Activated naive CD8-positive, alpha-beta T cell treated with anti-CD3 and anti-CD28 coated beads, Interleukin-2, amount 50 U/mL, for 24 hours (primary cell): ENCODE measurements around the gene ZNF79.

Source experiments
- ATAC-seq: fragments of 150-1000 bp; cut with Tn5 transposase; one replicate; pipeline ENCODE4 v1.10.0; 2021
- DNase-seq: peaks from one replicate; pipeline ENCODE4 v3.0.0; 2021
- H3K27ac Mint-ChIP-seq: one replicate; pipeline ENCODE4 v1.8.0; 2021; ENCODE audit warnings: mild to moderate bottlenecking, mixed read lengths
- H3K27me3 Mint-ChIP-seq: one replicate; pipeline ENCODE4 v1.8.0; 2021; ENCODE audit warnings: mixed read lengths
- H3K36me3 Mint-ChIP-seq: one replicate; pipeline ENCODE4 v1.8.0; 2021; ENCODE audit warnings: low read depth, mixed read lengths
- H3K4me1 Mint-ChIP-seq: one replicate; pipeline ENCODE4 v1.8.0; 2021; ENCODE audit warnings: mixed read lengths
- H3K4me3 Mint-ChIP-seq: one replicate; pipeline ENCODE4 v1.8.0; 2021; ENCODE audit warnings: mild to moderate bottlenecking, moderate library complexity, mixed read lengths
- H3K9me3 Mint-ChIP-seq: one replicate; pipeline ENCODE4 v1.8.0; 2021; ENCODE audit warnings: mixed read lengths

ZNF79 gene

DNA sequence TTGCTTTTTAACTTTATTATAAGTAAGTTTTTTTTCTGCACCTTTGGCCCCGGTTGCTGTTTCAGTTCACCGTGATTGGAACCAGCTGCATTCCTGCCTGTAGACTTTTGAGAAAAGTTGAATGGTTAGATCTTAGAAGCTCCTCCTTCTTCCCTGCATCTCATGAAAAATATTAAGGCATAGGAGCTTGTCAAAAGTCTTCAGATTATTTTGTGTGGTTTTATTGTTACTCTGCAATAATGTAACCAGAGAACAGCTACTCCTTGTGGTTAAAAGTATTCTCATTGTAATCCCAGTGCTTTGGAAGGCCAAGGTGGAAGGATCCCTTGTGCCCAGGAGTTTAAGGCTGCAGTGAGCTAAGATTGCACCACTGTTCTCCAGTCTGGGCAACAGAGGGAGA, 30.5 kb upstream of the ZNF79 start:
- ATAC-seq (no peak), DNase-seq (no peak)
- H3K36me3 Mint-ChIP-seq, result no peaks in the 10 kb centered on the region
- peaks cover 32% of the 10 kb centered on the region for H3K4me1 Mint-ChIP-seq
- H3K27ac Mint-ChIP-seq, result no peak overlapping the region
- H3K4me3 Mint-ChIP-seq, result no peak overlapping the region
- H3K9me3 Mint-ChIP-seq, result no peaks in the 10 kb centered on the region
- peaks cover 81% of the 10 kb centered on the region for H3K27me3 Mint-ChIP-seq

DNA sequence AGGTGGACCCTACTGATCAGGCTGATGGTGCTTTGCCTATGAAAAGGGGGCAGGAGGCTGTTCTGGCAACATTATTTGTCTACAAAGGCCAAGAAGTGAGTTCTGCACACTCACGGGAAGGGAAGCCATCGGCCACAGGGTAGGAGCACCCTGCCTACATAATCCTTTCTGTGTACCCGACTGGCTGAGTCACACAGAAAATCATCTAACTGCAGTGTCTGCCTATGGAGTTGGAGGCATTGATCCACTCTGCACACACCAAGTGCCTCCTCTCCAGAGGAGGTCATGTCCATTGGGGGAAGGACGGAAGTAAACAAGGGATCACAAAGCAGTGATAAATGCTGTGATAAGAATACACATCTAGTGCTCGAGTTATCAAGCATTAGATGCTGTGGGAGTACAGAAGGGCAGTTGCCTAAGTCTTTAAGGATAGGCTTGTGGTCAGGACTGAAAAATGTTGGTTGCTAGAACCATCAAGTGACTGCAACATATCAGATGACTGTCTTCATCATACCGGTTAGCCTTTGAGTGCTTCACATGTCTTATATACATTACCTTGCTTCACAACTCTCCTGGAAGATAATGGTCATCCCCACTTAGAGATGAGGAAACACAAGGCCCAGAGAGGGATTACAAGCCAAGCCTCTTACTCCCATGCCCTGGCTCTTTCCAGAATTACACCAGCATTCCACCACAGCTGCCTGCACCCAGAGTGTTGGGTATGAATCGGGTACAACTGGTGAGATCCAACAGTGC, 28.5 kb upstream of the ZNF79 start:
- Mint-ChIP-seq H3K4me3 (peak overlapping the region; percentile 54), H3K36me3 (no peaks in the 10 kb centered on the region), H3K27ac (no peak overlapping the region), H3K9me3 (no peaks in the 10 kb centered on the region), H3K4me1 (peaks cover 12% of the 10 kb centered on the region), H3K27me3 (peaks cover 75% of the 10 kb centered on the region)
- ATAC-seq (no peak), DNase-seq (no peak)

DNA sequence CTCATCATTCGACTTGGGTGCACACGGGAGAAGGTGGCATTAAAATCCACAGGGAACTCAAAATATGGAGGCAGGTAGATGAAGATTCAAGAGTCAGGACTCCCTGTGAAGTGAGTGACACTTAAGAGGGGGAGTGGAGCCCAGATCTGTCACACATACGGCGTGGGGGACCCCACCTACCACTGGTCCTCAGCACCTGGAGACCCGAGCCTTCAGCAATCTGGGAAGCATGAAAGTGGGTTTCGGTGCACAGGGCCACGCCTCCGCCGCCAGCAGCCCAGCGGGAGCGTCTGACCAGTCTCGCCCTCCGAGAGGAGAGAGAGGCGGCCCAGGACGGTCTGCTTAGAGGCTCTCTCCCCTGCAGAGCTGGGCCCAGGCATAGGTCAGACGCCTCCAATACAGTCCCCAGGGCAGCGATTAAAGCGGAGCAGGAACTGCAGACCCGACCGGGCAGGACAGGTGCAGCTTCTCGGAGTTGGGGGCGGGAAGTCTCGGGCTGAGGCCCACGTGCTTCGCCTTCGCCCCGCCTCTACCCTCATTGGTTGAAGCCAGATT, 27.9 kb upstream of the ZNF79 start:
- no peak overlapping the region for H3K27ac Mint-ChIP-seq
- no peaks in the 10 kb centered on the region for H3K9me3 Mint-ChIP-seq
- no peaks in the 10 kb centered on the region for H3K36me3 Mint-ChIP-seq
- H3K27me3 Mint-ChIP-seq, result peaks cover 75% of the 10 kb centered on the region
- no peak for DNase-seq
- peak overlapping the region; percentile 54 for H3K4me3 Mint-ChIP-seq
- peaks cover 9% of the 10 kb centered on the region for H3K4me1 Mint-ChIP-seq
- no peak for ATAC-seq

DNA sequence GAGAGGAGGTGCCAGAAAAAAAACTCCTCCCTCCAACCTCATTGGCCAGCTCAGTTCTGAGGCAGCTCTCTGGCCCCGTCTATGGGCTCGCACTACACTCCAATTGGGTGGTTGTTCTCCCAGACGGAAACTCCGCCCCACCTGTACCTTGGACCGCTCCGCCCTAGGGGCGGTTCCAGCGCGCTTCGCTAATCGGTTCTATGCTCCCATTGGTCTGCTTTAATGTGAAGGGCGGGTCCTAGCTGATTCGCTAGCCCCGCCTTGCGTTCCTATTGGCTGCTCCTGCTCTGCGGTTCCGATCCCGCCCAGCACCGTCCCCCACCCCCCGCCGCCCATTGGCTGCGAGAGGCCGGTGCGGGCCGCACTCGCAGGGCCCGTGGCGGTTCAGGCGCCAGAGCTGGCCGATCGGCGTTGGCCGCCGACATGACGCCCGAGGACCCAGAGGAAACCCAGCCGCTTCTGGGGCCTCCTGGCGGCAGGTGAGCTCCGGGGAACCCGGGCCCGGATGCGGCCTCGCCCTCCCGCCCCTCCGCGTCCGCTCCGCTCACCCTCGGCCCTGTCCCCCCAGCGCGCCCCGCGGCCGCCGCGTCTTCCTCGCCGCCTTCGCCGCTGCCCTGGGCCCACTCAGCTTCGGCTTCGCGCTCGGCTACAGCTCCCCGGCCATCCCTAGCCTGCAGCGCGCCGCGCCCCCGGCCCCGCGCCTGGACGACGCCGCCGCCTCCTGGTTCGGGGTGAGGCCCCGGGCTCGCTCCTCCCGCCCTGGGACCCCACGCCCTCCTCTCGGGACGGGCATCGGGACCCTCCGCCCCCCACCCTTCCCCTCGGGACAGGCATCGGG, 27.2 kb upstream of the ZNF79 start, which contains the start of gene SLC2A8:
SLC2A8 (plus strand) TSS at position 362 of the 838 bp plus-strand sequence; CDS start at position 424, 62 bp downstream.
- peaks cover 9% of the 10 kb centered on the region for H3K4me1 Mint-ChIP-seq
- no peaks in the 10 kb centered on the region for H3K9me3 Mint-ChIP-seq
- peak; percentile 86 for DNase-seq
- H3K4me3 Mint-ChIP-seq, result peak within 1 kb of the TSS; percentile 70
- peak; percentile 93 for ATAC-seq
- H3K27ac Mint-ChIP-seq, result no peak within 1 kb of the TSS
- no peaks in the 10 kb centered on the region for H3K36me3 Mint-ChIP-seq
- H3K27me3 Mint-ChIP-seq, result peaks cover 75% of the 10 kb centered on the region

DNA sequence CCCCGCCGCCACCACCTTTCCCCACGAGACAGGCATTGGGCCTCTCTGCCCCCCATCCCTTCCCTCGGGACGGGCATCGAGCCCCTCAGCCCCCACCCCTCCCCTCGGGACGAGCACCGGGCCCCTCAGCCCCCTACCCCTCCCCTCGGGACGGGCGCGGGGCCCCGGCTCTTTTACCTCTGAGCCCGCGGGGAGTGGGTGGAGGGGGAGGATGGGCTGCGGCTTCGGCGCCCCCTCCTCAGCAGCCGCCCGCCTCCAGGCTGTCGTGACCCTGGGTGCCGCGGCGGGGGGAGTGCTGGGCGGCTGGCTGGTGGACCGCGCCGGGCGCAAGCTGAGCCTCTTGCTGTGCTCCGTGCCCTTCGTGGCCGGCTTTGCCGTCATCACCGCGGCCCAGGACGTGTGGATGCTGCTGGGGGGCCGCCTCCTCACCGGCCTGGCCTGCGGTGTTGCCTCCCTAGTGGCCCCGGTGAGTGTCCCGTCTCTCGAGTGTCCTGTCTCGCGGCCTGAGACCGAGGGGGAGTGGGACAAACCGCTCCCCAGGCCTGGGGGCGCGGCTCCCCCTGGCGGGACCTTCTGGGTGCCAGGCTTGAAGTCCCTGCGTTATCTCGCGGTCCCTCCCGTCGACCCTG, 26.4 kb upstream of the ZNF79 start:
- DNase-seq (peak; percentile 46), ATAC-seq (no peak)
- Mint-ChIP-seq H3K4me3 (peak overlapping the region; percentile 70), H3K4me1 (peaks cover 9% of the 10 kb centered on the region), H3K36me3 (no peaks in the 10 kb centered on the region), H3K9me3 (no peaks in the 10 kb centered on the region), H3K27ac (no peak overlapping the region), H3K27me3 (peaks cover 68% of the 10 kb centered on the region)

DNA sequence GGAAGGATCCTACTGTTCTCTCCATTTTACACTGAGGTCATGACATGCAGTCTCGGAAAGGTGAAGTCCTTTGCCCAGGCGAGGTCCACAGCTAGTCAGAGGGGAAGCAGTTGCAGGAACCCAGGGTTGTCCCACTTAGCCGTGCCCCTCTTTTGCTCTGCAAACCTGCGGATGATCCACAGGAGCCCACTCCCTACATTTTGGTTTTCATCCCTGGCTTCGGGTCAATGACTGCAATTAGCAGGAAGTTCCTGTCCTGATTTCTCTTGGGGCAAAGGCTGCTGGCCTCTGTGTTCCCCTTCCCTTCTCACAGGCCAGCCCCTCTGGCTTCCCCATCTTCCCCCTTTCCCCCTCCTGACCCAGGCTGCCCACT, 25.9 kb upstream of the ZNF79 start:
- Mint-ChIP-seq H3K4me1 (peaks cover 9% of the 10 kb centered on the region), H3K27me3 (peaks cover 63% of the 10 kb centered on the region), H3K36me3 (no peaks in the 10 kb centered on the region), H3K27ac (no peak overlapping the region), H3K4me3 (peak overlapping the region; percentile 70), H3K9me3 (no peaks in the 10 kb centered on the region)
- no peak for DNase-seq
- no peak for ATAC-seq

DNA sequence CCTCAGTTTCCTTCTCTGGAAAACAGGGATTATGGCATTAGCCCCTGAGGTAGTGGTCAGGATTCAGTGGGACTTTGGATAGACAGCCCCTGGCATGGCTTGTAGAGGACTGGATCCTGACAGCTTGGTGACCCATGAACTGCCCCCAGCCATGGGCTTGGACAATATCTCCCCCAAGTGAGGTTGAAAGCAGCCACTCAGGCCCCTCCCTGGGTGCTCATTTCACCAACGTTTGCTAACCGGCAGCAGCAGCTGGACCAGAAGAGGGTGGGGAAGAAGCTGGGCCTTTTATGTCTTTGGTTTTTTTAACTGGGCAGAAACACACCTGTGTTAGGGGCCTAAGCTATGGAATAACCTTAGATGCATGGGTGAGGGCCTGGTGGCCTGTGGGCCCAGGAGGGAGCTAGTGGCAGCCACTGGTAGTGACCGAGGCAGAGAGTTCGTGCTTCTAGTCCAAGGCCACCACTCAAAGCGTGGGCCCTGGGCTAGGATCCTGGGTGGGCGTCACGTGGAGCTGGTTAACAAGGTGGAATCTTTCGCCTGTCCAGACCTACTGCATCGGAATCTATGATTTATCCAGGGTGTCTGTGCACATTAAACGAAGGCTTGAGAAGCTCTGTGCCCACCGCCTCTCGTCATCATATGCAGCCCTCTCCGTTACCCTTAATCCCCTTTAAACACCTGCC, 25.3 kb upstream of the ZNF79 start:
- H3K36me3 Mint-ChIP-seq, result no peaks in the 10 kb centered on the region
- peaks cover 58% of the 10 kb centered on the region for H3K27me3 Mint-ChIP-seq
- no peak overlapping the region for H3K27ac Mint-ChIP-seq
- peak overlapping the region; percentile 70 for H3K4me3 Mint-ChIP-seq
- ATAC-seq, result no peak
- peaks cover 9% of the 10 kb centered on the region for H3K4me1 Mint-ChIP-seq
- H3K9me3 Mint-ChIP-seq, result no peaks in the 10 kb centered on the region
- DNase-seq, result no peak

DNA sequence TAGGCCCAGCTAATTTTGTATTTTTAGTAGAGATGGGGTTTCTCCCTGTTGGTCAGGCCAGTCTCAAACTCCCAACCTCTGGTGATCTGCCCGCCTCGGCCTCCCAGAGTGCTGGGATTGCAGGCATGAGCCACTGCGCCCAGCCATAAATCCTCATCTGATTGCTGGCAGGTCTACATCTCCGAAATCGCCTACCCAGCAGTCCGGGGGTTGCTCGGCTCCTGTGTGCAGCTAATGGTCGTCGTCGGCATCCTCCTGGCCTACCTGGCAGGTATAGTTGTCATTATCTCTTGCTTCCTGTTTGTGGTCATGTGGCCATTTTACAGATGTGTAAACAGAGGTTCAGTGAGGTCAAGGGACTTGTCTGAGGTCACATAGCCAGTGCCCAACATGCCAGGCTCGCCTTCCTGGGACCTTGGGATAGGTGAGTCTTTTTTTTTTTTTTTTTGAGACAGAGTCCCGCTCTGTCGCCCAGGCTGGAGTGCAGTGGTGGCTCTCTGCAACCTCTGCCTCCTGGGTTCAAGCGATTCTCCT, 24.4 kb upstream of the ZNF79 start:
- Mint-ChIP-seq H3K27me3 (peaks cover 48% of the 10 kb centered on the region), H3K4me1 (peaks cover 9% of the 10 kb centered on the region), H3K27ac (no peak overlapping the region), H3K4me3 (no peak overlapping the region), H3K9me3 (no peaks in the 10 kb centered on the region), H3K36me3 (no peaks in the 10 kb centered on the region)
- DNase-seq (no peak), ATAC-seq (no peak)

DNA sequence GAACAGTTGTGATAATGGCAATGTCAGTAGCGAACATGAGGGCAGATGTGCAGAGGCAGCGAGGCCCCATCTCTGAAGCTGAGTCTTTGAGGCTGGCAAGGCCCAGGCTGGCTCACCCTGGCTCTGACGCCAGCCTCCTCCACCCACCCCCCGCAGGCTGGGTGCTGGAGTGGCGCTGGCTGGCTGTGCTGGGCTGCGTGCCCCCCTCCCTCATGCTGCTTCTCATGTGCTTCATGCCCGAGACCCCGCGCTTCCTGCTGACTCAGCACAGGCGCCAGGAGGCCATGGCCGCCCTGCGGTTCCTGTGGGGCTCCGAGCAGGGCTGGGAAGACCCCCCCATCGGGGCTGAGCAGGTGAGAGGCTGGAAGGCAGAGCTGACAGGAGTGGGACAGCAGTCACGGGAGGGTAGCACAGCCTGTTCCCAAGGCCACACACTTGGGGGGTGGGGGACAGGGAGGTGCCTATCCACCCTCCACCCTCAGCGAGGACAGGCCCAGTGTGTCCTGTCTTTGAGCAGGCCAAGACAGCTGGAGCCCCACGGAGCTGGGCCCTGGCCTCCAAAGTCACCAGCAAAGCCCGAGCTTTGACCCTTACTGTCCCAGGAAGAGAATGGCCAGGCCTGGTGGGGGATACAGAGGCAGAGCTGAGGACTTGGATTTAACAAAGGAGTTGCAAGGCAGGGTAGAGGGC, 21.6 kb upstream of the ZNF79 start:
- H3K36me3 Mint-ChIP-seq, result no peaks in the 10 kb centered on the region

DNA sequence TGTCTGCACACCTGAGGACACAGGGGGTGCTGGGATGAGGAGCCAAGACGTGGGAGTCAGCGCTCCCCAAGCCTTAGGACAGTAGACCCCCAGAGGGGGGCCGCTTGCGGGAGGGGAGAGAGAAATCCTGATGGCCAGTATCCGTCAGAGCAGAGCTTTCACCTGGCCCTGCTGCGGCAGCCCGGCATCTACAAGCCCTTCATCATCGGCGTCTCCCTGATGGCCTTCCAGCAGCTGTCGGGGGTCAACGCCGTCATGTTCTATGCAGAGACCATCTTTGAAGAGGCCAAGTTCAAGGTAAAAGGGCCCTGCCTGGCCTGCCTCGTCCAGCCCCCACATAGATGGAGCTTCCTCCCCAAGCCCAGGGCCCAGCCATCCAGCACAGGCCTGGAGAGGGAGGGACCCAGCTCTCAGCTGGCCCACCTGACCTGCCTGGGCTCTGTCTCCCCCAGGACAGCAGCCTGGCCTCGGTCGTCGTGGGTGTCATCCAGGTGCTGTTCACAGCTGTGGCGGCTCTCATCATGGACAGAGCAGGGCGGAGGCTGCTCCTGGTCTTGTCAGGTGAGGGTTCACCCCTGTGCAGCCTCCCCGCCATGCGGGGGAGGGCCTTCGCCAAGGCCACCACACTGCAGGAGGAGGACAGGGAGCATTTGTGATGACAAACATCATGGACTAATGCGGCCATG, 20.5 kb upstream of the ZNF79 start:
- no peak overlapping the region for H3K4me3 Mint-ChIP-seq
- H3K9me3 Mint-ChIP-seq, result no peaks in the 10 kb centered on the region
- H3K4me1 Mint-ChIP-seq, result no peaks in the 10 kb centered on the region
- peaks cover 33% of the 10 kb centered on the region for H3K27me3 Mint-ChIP-seq
- DNase-seq, result no peak
- H3K36me3 Mint-ChIP-seq, result no peaks in the 10 kb centered on the region
- no peak overlapping the region for H3K27ac Mint-ChIP-seq
- ATAC-seq, result no peak

More for the DNA sequence above, 21.6 kb upstream of the ZNF79 start:
- Mint-ChIP-seq H3K9me3 (no peaks in the 10 kb centered on the region), H3K27ac (no peak overlapping the region), H3K4me3 (no peak overlapping the region), H3K27me3 (peaks cover 38% of the 10 kb centered on the region), H3K4me1 (peaks cover 5% of the 10 kb centered on the region)
- no peak for ATAC-seq
- no peak for DNase-seq

DNA sequence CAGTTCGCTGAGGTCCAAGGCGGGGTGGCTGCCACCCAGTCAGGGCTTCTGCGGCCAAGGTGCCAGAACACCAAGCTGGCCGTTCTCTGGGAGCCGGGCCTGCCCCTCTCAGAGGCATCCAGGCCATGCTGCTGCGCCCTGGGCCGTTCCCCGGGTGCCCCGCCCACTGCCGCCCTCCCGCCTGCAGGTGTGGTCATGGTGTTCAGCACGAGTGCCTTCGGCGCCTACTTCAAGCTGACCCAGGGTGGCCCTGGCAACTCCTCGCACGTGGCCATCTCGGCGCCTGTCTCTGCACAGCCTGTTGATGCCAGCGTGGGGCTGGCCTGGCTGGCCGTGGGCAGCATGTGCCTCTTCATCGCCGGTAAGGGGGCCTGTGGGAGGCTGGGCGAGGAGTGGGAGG, 19.6 kb upstream of the ZNF79 start:
- no peaks in the 10 kb centered on the region for H3K4me1 Mint-ChIP-seq
- H3K27me3 Mint-ChIP-seq, result peaks cover 25% of the 10 kb centered on the region
- H3K36me3 Mint-ChIP-seq, result no peaks in the 10 kb centered on the region
- H3K27ac Mint-ChIP-seq, result no peak overlapping the region
- DNase-seq (no peak), ATAC-seq (no peak)
- no peak overlapping the region for H3K4me3 Mint-ChIP-seq
- H3K9me3 Mint-ChIP-seq, result no peaks in the 10 kb centered on the region

DNA sequence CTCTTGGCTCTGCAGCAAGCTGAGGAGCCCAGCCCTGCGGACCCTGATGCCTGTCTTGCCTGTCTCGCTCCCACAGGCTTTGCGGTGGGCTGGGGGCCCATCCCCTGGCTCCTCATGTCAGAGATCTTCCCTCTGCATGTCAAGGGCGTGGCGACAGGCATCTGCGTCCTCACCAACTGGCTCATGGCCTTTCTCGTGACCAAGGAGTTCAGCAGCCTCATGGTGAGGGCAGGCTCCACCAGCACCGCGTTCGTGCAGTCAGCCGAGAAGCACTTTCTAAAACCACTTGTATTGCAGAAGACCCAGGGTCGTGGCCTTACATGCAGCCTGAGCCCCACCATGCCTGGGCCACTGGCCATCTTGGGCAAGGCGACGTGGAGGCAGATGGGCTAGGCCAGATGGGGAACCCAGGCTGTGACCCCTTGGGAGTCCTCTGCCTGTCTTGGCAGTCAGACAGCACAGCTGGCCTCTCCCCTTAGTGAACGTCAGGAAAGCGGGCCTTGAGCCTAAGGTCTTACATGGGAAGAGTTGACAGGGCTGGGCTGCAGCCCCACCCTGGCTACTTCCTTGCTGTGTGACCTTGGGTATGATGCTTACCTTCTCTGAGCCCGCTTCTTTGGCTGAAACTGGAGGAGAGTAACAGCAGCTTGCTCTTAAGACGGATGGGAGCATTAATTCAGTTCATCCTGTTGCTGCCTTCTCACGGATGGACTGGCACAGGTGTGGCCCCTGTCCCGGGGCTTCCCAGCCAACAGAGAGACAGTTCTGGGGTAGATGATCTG, 18.6 kb upstream of the ZNF79 start:
- Mint-ChIP-seq H3K27me3 (peaks cover 19% of the 10 kb centered on the region), H3K27ac (no peak overlapping the region), H3K4me3 (no peak overlapping the region), H3K36me3 (no peaks in the 10 kb centered on the region), H3K4me1 (no peaks in the 10 kb centered on the region), H3K9me3 (no peaks in the 10 kb centered on the region)
- ATAC-seq, result no peak
- DNase-seq, result no peak
